ENCODE data around the gene DNPH1. TPM values are rescaled to one million over a fixed set of nuclear protein-coding genes. Genes with fewer than 3 reads are reported as not detected.

The DNPH1 gene
- total and polyA plus RNA-seq, 9 of the 15 experiments (the other 6 are each of a cell fraction or from before 2014, with no cell fraction given), result 7.3 to 300 (median 68.7) TPM

GRCh38 chr6:43183441-43183840, 45.8 kb downstream of the DNPH1 start (continued):
- TF ChIP-seq POLR2A (conservative IDR thresholded peaks at IDR 0.05), result no peak
- TF ChIP-seq SETDB1 (IDR thresholded peaks at IDR 0.05; ENCODE audit: low read length), result no peak
- TF ChIP-seq ATF3 (IDR thresholded peaks at IDR 0.05), result no peak
- TF ChIP-seq ATF3 (CRISPR knock-in tag; conservative IDR thresholded peaks at IDR 0.05), result no peak
- TF ChIP-seq SRSF3 (IDR thresholded peaks at IDR 0.05; ENCODE audit: insufficient read depth, low read length), result no peak
- no peak for TF ChIP-seq MYC (IDR thresholded peaks at IDR 0.05; ENCODE audit: low read depth, low read length)
- no peak for TF ChIP-seq MYC (CRISPR knock-in tag; IDR thresholded peaks at IDR 0.05; ENCODE audit: borderline replicate concordance, low read depth)
- TF ChIP-seq RAD21 (CRISPR knock-in tag; conservative IDR thresholded peaks at IDR 0.05 in 1 of 2, IDR thresholded peaks at IDR 0.05 in 1 of 2), result no peak
- TF ChIP-seq BMI1 (IDR thresholded peaks at IDR 0.05; ENCODE audit: low read length), result no peak
- TF ChIP-seq THRB (CRISPR knock-in tag; conservative IDR thresholded peaks at IDR 0.05), result peak; percentile 55; the same call in 1 of the 2 replicates
- TF ChIP-seq ZNF23 (CRISPR knock-in tag; IDR thresholded peaks at IDR 0.05), result no peak
- peak; percentile 57; the same call in 1 of the 2 replicates for TF ChIP-seq SMARCE1 (IDR thresholded peaks at IDR 0.05)
- TF ChIP-seq ARID1B (IDR thresholded peaks at IDR 0.05), result peak; percentile 84
- no peak for TF ChIP-seq TEAD4 (IDR thresholded peaks at IDR 0.05; ENCODE audit: low read length)
- TF ChIP-seq TEAD4 (CRISPR knock-in tag; IDR thresholded peaks at IDR 0.05; ENCODE audit: borderline replicate concordance), result no peak
- TF ChIP-seq ZNF507 (tag; conservative IDR thresholded peaks at IDR 0.05), result no peak
- TF ChIP-seq NCOA1 (IDR thresholded peaks at IDR 0.05; ENCODE audit: low read depth), result peak; percentile 56; the same call in 1 of the 2 replicates
- no peak for TF ChIP-seq KAT7 (CRISPR knock-in tag; IDR thresholded peaks at IDR 0.05; ENCODE audit: borderline replicate concordance)
- TF ChIP-seq MXI1 (IDR thresholded peaks at IDR 0.05; ENCODE audit: low read depth, low read length), result no peak
- TF ChIP-seq ZNF224 (CRISPR knock-in tag; IDR thresholded peaks at IDR 0.05), result no peak
- TF ChIP-seq PRMT5 (CRISPR knock-in tag; IDR thresholded peaks at IDR 0.05), result no peak
- no peak for TF ChIP-seq TSC22D4 (tag; IDR thresholded peaks at IDR 0.05)
- TF ChIP-seq ATF4 (CRISPR knock-in tag; IDR thresholded peaks at IDR 0.05), result no peak
- no peak for TF ChIP-seq MED1 (CRISPR knock-in tag; IDR thresholded peaks at IDR 0.05; ENCODE audit: borderline replicate concordance)
- no peak; a peak in 1 of 3 replicates for TF ChIP-seq CBX3 (IDR thresholded peaks at IDR 0.05; ENCODE audit: borderline replicate concordance in 1 of 2, low read length in 2 of 2)
- TF ChIP-seq SNIP1 (IDR thresholded peaks at IDR 0.05; ENCODE audit: low read depth), result no peak
- TF ChIP-seq ZNF583 (CRISPR knock-in tag; IDR thresholded peaks at IDR 0.05), result no peak
- peak; percentile 37; the same call in 1 of the 2 replicates for TF ChIP-seq NFIC (IDR thresholded peaks at IDR 0.05)
- no peak for TF ChIP-seq HMGN3 (IDR thresholded peaks at IDR 0.05; ENCODE audit: borderline replicate concordance, extremely low read depth, insufficient read length, low read depth, low read length)
- TF ChIP-seq FOXK2 (conservative IDR thresholded peaks at IDR 0.05 in 1 of 2, IDR thresholded peaks at IDR 0.05 in 1 of 2; ENCODE audit: low read depth in 2 of 2), result peak; percentile 51 to 64; a peak in 2 of 4 replicates
- no peak for TF ChIP-seq PURB (CRISPR knock-in tag; IDR thresholded peaks at IDR 0.05; ENCODE audit: low read depth)
